GM21619 (cell line): ENCODE measurements around the gene HOXD8.

Source experiments
- ATAC-seq: cut with Tn5 transposase; IDR thresholded peaks from one replicate; pipeline ENCODE4 v1.9.1; 2021; ENCODE audit not compliant: unreplicated experiment

Gene HOXD8

GRCh38 chr2:176128982-176129796 lies at the start of gene HOXD8:
TSS of gene HOXD8 (plus strand) at chr2:176129705. CDS start at chr2:176130367, 662 bp downstream.
- no peak for ATAC-seq

- ATAC-seq, result no peak
These were observed 49.5 kb upstream of the HOXD8 start for GRCh38 chr2:176079831-176080539.

- ATAC-seq, result no peak
These were observed 48.7 kb upstream of the HOXD8 start for GRCh38 chr2:176080540-176081375.

GRCh38 chr2:176081376-176081836 lies 48.1 kb upstream of the HOXD8 start:
- no peak for ATAC-seq

- no peak for ATAC-seq
These were observed 47.5 kb upstream of the HOXD8 start for GRCh38 chr2:176081837-176082524.

- ATAC-seq, result no peak
These were observed 47.0 kb upstream of the HOXD8 start for GRCh38 chr2:176082525-176082823.

- ATAC-seq, result no peak
These were observed 46.4 kb upstream of the HOXD8 start for GRCh38 chr2:176082824-176083751.

GRCh38 chr2:176083796-176084261 lies 45.7 kb upstream of the HOXD8 start, which contains the start of gene EVX2:
TSS of gene EVX2 (minus strand) at chr2:176083962. CDS start at chr2:176083776, 186 bp downstream.
- no peak for ATAC-seq

- ATAC-seq, result no peak
These were observed 44.8 kb upstream of the HOXD8 start for GRCh38 chr2:176084611-176085119.

- no peak for ATAC-seq
These were observed 44.3 kb upstream of the HOXD8 start for GRCh38 chr2:176085120-176085788.

- ATAC-seq, result no peak
These were observed 43.4 kb upstream of the HOXD8 start for GRCh38 chr2:176085861-176086771.

- no peak for ATAC-seq
These were observed 42.0 kb upstream of the HOXD8 start for GRCh38 chr2:176087330-176088047.

GRCh38 chr2:176088048-176088936 lies 41.2 kb upstream of the HOXD8 start:
- no peak for ATAC-seq

GRCh38 chr2:176088937-176089842 lies 40.3 kb upstream of the HOXD8 start:
- no peak for ATAC-seq

- no peak for ATAC-seq
These were observed 39.6 kb upstream of the HOXD8 start for GRCh38 chr2:176089843-176090395.
